H1 (cell line): ENCODE data around the gene RBM8A.

Source experiments
- RNF2 ChIP-seq: fragments of 200-900, 300-1000 bp; sonication (generic); IDR thresholded peaks from 2 replicates; pipeline ENCODE4 v1.7.1; 2016; ENCODE audit warnings: borderline replicate concordance, low read depth, mild to moderate bottlenecking, antibody characterized with exemption, low read length; ENCODE audit not compliant: poor library complexity, severe bottlenecking; ENCODE audit errors: missing control alignments
- SP1 ChIP-seq: IDR thresholded peaks from 2 replicates; pipeline ENCODE4 v1.6.1; 2011; ENCODE audit warnings: low read depth, low read length
- TF ChIP-seq, protein P1 (sequence below), 3 experiments: IDR thresholded peaks; 1 replicate in 2 of 3; 2 replicates in 1 of 3; pipeline versions ENCODE4 v1.5.1 to v1.6.1; 2011; ENCODE audit warnings: low read length in 3 of 3, mild to moderate bottlenecking in 3 of 3, inconsistent platforms in 2 of 3, low read depth in 1 of 3, moderate library complexity in 1 of 3; ENCODE audit not compliant: insufficient read depth in 1 of 3; ENCODE audit errors: control extremely low read depth in 1 of 3

DNA sequence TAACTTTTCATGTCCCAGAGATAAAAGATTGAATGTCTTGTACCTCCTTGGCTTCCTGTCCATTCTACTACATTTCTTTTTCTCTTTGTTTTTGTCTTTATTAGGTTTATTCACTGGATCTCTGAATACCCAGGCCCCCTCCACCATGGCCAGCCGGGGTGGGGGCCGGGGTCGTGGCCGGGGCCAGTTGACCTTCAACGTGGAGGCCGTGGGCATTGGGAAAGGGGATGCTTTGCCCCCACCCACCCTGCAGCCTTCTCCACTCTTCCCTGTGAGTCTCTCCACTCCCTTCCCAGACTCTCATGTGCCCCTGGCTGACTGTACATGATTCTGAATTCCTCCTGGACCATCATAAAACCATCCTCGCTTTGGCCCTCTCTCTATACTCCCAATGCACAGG is 47.4 kb upstream of the RBM8A start:
- TF ChIP-seq SP1: no peak
- TF ChIP-seq RNF2: no peak
- TF ChIP-seq, protein P1, sequence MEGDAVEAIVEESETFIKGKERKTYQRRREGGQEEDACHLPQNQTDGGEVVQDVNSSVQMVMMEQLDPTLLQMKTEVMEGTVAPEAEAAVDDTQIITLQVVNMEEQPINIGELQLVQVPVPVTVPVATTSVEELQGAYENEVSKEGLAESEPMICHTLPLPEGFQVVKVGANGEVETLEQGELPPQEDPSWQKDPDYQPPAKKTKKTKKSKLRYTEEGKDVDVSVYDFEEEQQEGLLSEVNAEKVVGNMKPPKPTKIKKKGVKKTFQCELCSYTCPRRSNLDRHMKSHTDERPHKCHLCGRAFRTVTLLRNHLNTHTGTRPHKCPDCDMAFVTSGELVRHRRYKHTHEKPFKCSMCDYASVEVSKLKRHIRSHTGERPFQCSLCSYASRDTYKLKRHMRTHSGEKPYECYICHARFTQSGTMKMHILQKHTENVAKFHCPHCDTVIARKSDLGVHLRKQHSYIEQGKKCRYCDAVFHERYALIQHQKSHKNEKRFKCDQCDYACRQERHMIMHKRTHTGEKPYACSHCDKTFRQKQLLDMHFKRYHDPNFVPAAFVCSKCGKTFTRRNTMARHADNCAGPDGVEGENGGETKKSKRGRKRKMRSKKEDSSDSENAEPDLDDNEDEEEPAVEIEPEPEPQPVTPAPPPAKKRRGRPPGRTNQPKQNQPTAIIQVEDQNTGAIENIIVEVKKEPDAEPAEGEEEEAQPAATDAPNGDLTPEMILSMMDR (IDR thresholded peaks at IDR 0.05; ENCODE audit: control extremely low read depth in 1 of 3, insufficient read depth in 1 of 3, low read depth in 1 of 3, low read length in 3 of 3): no peak
